Left kidney (tissue), 8 donors: ENCODE data around the gene FAM210A. TPM values are rescaled to one million over a fixed set of nuclear protein-coding genes. Genes with fewer than 3 reads are reported as not detected.
"Not testable (repeated sequence)": the region's sequence is repeated elsewhere in the genome, so short reads cannot be mapped to it uniquely, and the experiment has no call there.

Experiments used
- DNase-seq: peaks from one replicate; pipeline ENCODE4 v3.0.0-alpha.2; 2013
- long read RNA-seq, 8 donors: transcript quantifications; one replicate each; lab custom pipeline, GENCODE V29; 2026
- polyA plus RNA-seq: library from polyadenylated mRNA; unstranded; fragments of 120-200 nt; gene quantifications from one replicate; pipeline ENCODE4 v1.2.1, GENCODE V29; 2013; ENCODE audit not compliant: insufficient read length

FAM210A gene, protein sequence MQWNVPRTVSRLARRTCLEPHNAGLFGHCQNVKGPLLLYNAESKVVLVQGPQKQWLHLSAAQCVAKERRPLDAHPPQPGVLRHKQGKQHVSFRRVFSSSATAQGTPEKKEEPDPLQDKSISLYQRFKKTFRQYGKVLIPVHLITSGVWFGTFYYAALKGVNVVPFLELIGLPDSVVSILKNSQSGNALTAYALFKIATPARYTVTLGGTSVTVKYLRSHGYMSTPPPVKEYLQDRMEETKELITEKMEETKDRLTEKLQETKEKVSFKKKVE
- 21.7 TPM for polyA plus RNA-seq
- long read RNA-seq, donor 1, partial matches to known transcripts: 0 of 3 reads
- long read RNA-seq, donor 1, other reads (novel, unspliced or antisense): 0 of 3 reads
- long read RNA-seq, donor 2, full-length matches to known transcripts: 7 of 7 reads
- long read RNA-seq, donor 2, partial matches to known transcripts: 0 of 7 reads
- long read RNA-seq, donor 2, other reads (novel, unspliced or antisense): 0 of 7 reads
- long read RNA-seq, donor 3, full-length matches to known transcripts: 4 of 4 reads
- long read RNA-seq, donor 3, partial matches to known transcripts: 0 of 4 reads
- long read RNA-seq, donor 3, other reads (novel, unspliced or antisense): 0 of 4 reads
- long read RNA-seq, donor 4: 0 reads
- long read RNA-seq, donor 5, full-length matches to known transcripts: 10 of 10 reads
- long read RNA-seq, donor 5, partial matches to known transcripts: 0 of 10 reads
- long read RNA-seq, donor 5, other reads (novel, unspliced or antisense): 0 of 10 reads
- long read RNA-seq, donor 6, full-length matches to known transcripts: 4 of 33 reads
- long read RNA-seq, donor 6, partial matches to known transcripts: 18 of 33 reads
- long read RNA-seq, donor 6, other reads (novel, unspliced or antisense): 11 of 33 reads
- long read RNA-seq, donor 7, full-length matches to known transcripts: 6 of 6 reads
- long read RNA-seq, donor 7, partial matches to known transcripts: 0 of 6 reads
- long read RNA-seq, donor 7, other reads (novel, unspliced or antisense): 0 of 6 reads
- long read RNA-seq, donor 8, full-length matches to known transcripts: 3 of 3 reads
- long read RNA-seq, donor 8, partial matches to known transcripts: 0 of 3 reads
- long read RNA-seq, donor 8, other reads (novel, unspliced or antisense): 0 of 3 reads

DNA sequence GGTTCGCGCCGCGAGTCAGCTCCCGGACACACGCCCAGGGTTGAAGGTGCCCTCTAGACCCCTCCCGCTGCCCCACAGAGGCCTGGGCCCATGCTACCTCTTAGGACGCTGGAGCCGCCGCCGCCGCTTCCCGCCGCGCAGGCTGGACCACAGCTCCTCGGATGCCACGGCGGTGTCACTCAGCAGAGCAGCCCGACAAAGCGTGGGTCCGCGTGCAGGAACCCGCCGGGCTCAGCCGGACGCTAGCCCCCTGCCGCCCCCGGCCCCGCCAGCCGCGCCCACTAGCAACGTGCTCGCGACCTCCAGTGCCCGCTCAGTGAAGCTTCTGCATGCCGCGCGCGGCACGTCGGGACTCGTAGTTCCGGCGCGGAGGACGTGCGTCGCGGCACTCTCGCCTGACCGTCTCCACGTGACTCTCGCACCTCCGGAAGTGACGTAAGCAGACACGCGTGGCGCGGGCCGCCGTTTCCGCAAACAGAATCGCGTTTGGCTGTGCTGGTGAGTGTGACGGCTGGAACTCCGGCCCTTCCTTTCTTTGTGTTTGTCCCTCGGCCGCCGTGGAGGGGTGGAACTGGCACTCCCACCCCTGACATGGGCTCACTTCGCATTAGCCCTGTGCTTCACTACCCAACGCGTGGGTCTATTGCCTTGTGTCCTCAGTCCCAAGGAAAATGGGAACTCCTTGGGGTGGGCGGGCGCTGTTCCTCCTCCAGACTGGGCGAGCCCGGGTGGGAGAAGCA is at the start of gene FAM210A, which contains the start of gene RNMT:
Gene FAM210A (minus strand): TSS at position 327 of the 740 bp plus-strand sequence. CDS start 44,481 bp downstream, outside the sequence.
Gene RNMT (plus strand): TSS at position 442 of the 740 bp plus-strand sequence. CDS start 4,845 bp downstream, outside the sequence.
- DNase-seq: peak; percentile 94

GRCh38 chr18:13775058-13775457 is 48.7 kb upstream of the FAM210A start:
- DNase-seq: no peak

- DNase-seq: no peak
These were observed 36.5 kb upstream of the FAM210A start for GRCh38 chr18:13762690-13763439.

DNA sequence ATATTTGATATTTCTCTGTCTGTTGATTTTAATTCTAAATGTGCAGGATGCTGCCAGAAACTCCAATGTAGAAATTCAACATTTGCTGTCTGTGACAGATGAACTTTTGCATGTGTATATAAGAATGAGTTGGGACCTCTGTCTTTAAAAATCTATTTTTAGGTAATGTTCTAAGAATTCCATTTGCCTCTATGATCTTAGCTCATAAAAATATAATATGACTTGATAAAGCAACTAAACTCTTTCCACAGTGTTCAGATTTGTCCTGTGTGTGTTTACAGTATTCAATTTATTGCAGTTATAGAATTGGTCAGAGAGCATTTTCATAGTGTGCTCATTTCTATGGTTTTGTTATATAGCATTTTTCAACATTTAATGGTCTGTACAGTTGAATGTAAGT is 33.7 kb upstream of the FAM210A start:
- no peak for DNase-seq

DNA sequence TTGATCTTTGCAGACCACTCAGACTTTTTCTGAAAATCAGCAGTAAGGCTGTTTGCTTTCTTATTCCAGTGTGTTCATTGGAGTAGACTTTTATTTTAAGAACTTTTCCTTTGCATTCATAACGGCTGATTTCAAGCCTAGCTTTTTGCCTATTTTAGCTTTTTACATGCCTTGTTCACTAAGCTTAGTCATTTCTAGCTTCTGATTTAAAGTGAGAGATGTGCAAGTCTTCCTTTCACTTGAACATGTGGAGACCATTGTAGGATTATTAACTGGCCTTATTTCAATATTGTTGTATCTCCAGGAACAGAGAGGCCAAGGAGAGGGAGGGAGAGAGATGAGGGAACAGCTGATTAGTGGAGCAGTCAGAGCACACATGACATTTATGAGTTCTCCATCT is 32.3 kb upstream of the FAM210A start:
- DNase-seq: no peak

DNA sequence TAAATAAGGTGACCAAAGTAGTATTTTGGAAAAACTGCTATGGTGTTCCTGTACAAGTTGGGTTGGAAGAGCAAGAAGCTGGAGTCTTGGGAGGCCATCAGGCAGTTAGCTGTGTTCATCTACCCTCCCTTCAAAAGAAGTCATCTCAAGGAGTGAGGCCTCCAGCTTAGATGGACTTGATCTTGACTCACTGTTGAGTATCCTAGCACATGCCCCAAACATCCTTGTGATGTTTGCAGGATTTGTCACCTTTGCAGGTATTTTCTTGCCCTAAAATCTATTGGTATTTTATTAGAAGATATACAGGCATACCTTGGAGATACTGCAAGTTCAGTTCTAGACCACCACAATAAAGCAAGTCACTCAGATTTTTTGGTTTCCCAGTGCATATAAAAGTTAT is 30.3 kb upstream of the FAM210A start:
- DNase-seq: no peak

- DNase-seq: no peak
These were observed 29.9 kb upstream of the FAM210A start for GRCh38 chr18:13756261-13756660.

GRCh38 chr18:13751599-13751998 is 25.2 kb upstream of the FAM210A start:
- not testable (repeated sequence) for DNase-seq

- no peak for DNase-seq
These were observed 20.3 kb upstream of the FAM210A start for GRCh38 chr18:13746633-13747032.

DNA sequence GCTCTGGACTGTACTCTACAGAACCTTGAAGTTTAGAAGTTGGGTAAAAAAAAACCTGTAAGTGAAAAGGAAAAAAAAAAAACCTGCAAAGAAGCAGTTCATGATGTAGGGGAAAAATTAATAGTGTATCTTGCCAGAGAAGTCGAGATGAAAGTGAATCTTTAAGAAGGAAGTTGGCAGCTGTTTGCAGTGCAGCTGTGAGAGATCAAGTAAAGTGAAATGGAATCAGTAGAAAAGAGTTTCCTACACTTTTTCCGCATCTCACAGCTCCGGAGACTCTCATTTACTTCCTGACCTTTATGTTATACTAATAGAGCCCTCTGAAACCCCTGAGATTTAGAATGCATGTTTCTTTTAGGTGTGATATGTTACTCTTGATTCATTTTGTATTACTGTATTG is 19.3 kb upstream of the FAM210A start:
- DNase-seq: no peak

DNA sequence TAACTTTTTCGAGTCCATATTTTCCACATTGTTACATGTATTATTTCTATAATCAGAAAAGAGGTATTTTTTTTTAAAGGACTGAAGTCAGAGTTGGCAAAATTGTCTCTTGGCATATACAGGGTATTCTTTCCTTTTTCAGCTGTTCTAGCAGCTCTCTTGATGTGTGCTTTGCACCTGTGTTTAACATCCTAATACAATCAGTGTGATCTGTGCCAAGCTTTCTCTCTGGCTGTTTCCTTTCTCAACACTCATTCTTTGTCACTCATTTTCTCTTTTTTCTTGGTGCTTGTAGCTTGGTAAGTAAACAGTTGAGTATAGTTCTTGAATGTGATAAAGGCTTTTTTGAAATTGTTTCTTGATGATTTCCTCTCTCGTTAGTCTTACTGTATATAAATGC is 9.3 kb upstream of the FAM210A start:
- no peak for DNase-seq

- no peak for DNase-seq
These were observed 4.1 kb upstream of the FAM210A start for GRCh38 chr18:13730481-13730880.

- peak; percentile 53 for DNase-seq
These were observed 594 bp upstream of the FAM210A start for GRCh38 chr18:13726972-13727331.

DNA sequence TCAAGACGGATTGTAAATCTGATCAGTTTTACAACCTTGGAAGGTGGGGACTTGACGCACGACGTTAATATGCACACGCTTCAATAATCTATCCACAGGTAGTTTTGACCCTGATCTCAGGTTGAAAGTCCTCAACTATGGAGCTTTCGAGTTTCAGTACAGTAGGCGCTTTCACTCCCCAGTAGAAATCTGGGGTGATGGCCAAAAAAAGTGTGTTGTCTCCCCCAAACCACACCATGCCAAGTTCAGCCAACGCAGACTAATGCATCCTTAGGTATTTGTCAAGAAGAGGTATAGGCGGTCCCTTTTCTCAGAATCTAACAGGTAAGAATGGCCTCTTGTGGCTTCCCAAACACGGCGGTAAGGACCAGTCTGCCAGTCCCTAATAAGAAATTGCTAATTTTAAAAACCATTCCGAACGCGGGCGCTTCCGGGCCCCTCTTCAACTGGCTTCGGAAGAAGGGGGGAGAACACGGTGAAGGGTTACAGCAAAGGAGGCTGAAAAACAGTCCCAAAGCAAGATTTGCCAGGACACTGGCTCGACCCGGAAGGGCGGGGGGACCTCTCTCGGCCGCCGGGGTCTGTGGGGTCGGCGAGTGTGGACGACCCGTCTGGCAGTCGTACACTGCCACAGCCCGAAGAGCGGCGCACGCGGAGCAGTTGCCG is 659 bp downstream of the FAM210A start:
- DNase-seq: peak; percentile 11

DNA sequence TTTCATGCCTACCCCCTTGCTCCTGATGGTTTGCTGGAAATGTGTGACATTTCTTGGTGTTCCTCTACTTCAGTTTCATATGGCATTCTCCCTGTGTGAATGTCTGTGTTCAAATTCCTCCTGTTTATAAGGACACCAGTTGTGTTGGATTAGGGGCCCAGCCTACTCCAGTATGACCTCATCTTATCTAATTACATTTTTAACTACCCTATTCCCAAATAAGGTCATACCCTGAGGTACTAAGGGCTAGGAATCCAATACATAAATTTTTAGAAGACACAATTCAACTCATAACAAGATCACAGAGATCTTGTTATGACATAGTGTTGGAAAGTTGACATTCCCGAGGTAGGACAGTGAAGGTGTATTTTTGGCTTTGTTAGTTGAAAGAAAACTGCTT is 5.5 kb downstream of the FAM210A start:
- no peak for DNase-seq

GRCh38 chr18:13720123-13720522 is 6.2 kb downstream of the FAM210A start:
- DNase-seq: no peak

DNA sequence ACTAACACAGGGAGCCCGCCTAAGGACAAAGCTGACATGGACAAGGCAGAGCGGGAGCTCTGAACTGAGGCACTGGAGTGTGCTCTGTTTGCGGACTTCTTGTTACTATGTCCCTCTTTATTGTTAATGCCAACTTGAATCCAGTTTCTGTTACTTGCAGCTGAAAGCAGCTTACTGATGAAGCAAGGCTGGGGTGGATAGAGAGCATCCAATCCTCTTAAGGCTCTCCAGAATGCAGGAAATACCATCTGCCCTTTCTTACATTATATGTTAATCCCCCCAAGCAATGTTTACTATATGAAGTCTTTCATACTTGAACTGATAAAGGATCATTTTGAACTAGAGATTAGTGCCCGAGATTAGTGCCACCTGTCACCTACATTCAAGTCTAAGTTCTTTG is 9.4 kb downstream of the FAM210A start:
- DNase-seq: no peak

GRCh38 chr18:13715330-13715729 is 11.0 kb downstream of the FAM210A start:
- DNase-seq: no peak

DNA sequence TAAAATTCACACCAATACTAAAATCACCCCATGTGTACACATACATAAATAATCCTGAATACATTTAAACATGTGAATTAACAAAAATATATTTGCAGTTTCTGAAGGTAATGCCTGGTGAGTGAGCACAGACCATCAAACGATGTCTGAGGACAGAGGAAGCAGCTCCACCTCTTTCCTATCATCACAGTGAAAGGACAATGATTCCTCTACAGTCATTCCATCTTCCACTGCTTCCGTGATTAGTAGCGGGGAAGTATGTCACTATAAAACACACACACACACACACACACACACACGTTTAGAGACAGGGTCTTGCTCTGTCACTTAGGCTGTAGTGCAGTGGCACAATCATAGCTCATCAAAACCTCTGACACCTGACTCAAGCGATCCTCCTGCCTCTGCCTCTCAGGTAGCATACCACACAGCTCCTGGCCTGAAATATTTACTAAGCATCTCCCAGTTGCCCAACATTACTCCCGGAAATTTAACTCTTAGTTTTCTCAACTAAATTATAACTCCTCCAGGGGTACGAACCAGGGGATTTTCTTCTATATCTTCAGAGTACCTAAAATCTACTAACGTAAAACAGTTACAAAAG is 12.8 kb downstream of the FAM210A start:
- DNase-seq: no peak
